Muscle layer of colon (tissue), 2 donors: Measurements from ENCODE around the gene DENND2A.

Experiments used
- H3K27ac ChIP-seq: one replicate; pipeline ENCODE4 v1.7.0; 2013; ENCODE audit warnings: low read depth, mild to moderate bottlenecking, low read length, moderate library complexity
- H3K27me3 ChIP-seq, 2 donors: one replicate each; pipeline ENCODE4 v1.7.0; 2013; ENCODE audit warnings: low read length in 2 of 2, mild to moderate bottlenecking in 2 of 2; ENCODE audit not compliant: insufficient read depth in 2 of 2, control insufficient read depth in 1 of 2
- H3K36me3 ChIP-seq: one replicate; pipeline ENCODE4 v1.7.0; 2013; ENCODE audit warnings: mild to moderate bottlenecking, low read length; ENCODE audit not compliant: insufficient read depth
- H3K4me1 ChIP-seq: one replicate; pipeline ENCODE4 v1.7.0; 2013; ENCODE audit warnings: mild to moderate bottlenecking, low read length; ENCODE audit not compliant: insufficient read depth
- H3K4me3 ChIP-seq, 2 donors: one replicate each; pipeline ENCODE4 v1.7.0; 2013; ENCODE audit warnings: low read length in 2 of 2, low read depth in 1 of 2, mild to moderate bottlenecking in 1 of 2, moderate library complexity in 1 of 2
- H3K9ac ChIP-seq: one replicate; pipeline ENCODE4 v1.7.0; 2013; ENCODE audit warnings: low read length
- H3K9me3 ChIP-seq: one replicate; pipeline ENCODE4 v1.7.0; 2013; ENCODE audit warnings: mild to moderate bottlenecking, low read length
- donor health status: abdominal sarcoma.
- donor health status: Adenocarcinoma of cecum.

DENND2A gene

GRCh38 chr7:140610204-140611165, 30.1 kb downstream of the DENND2A start:
- H3K4me1 ChIP-seq, result peaks cover 20% of the 10 kb centered on the region
- no peaks in the 10 kb centered on the region for H3K9me3 ChIP-seq
- H3K36me3 ChIP-seq, result no peaks in the 10 kb centered on the region
- no peak overlapping the region for H3K9ac ChIP-seq
- no peak overlapping the region for H3K4me3 ChIP-seq
- no peak overlapping the region for H3K27ac ChIP-seq
- no peaks in the 10 kb centered on the region for H3K27me3 ChIP-seq

GRCh38 chr7:140609646-140610045, 31.0 kb downstream of the DENND2A start:
- H3K27ac ChIP-seq, result no peak overlapping the region
- no peaks in the 10 kb centered on the region for H3K27me3 ChIP-seq

GRCh38 chr7:140607441-140607989, 33.1 kb downstream of the DENND2A start:
- Histone ChIP-seq H3K36me3 (no peaks in the 10 kb centered on the region), H3K4me3 (no peak overlapping the region), H3K27ac (no peak overlapping the region), H3K9ac (no peak overlapping the region), H3K27me3 (no peaks in the 10 kb centered on the region), H3K4me1 (peaks cover 20% of the 10 kb centered on the region), H3K9me3 (no peaks in the 10 kb centered on the region)

More at GRCh38 chr7:140609646-140610045, 31.0 kb downstream of the DENND2A start:
- Histone ChIP-seq H3K9ac (no peak overlapping the region), H3K4me1 (peaks cover 20% of the 10 kb centered on the region), H3K36me3 (no peaks in the 10 kb centered on the region), H3K4me3 (no peak overlapping the region), H3K9me3 (no peaks in the 10 kb centered on the region)

- Histone ChIP-seq H3K9ac (no peak overlapping the region), H3K4me3 (no peak overlapping the region), H3K27me3 (no peaks in the 10 kb centered on the region), H3K4me1 (peaks cover 20% of the 10 kb centered on the region), H3K9me3 (no peaks in the 10 kb centered on the region), H3K36me3 (peaks cover 9% of the 10 kb centered on the region), H3K27ac (no peak overlapping the region)
These were observed 35.3 kb downstream of the DENND2A start for GRCh38 chr7:140605337-140605736.

- Histone ChIP-seq H3K9ac (no peak overlapping the region), H3K36me3 (peaks cover 9% of the 10 kb centered on the region), H3K4me3 (no peak overlapping the region), H3K27ac (no peak overlapping the region), H3K9me3 (no peaks in the 10 kb centered on the region), H3K4me1 (peaks cover 20% of the 10 kb centered on the region), H3K27me3 (no peaks in the 10 kb centered on the region)
These were observed 35.9 kb downstream of the DENND2A start for GRCh38 chr7:140604760-140605159.

GRCh38 chr7:140604076-140604475, 36.5 kb downstream of the DENND2A start:
- H3K4me1 ChIP-seq, result peaks cover 20% of the 10 kb centered on the region
- H3K4me3 ChIP-seq, result no peak overlapping the region
- no peaks in the 10 kb centered on the region for H3K9me3 ChIP-seq
- peaks cover 9% of the 10 kb centered on the region for H3K36me3 ChIP-seq
- no peak overlapping the region for H3K27ac ChIP-seq
- no peaks in the 10 kb centered on the region for H3K27me3 ChIP-seq
- H3K9ac ChIP-seq, result no peak overlapping the region

GRCh38 chr7:140601566-140602174, 38.9 kb downstream of the DENND2A start:
- H3K36me3 ChIP-seq, result peaks cover 9% of the 10 kb centered on the region
- H3K4me1 ChIP-seq, result peaks cover 7% of the 10 kb centered on the region
- no peak overlapping the region for H3K4me3 ChIP-seq
- no peak overlapping the region for H3K9ac ChIP-seq
- H3K27me3 ChIP-seq, result no peaks in the 10 kb centered on the region
- H3K27ac ChIP-seq, result no peak overlapping the region
- no peaks in the 10 kb centered on the region for H3K9me3 ChIP-seq

- H3K27me3 ChIP-seq, result no peaks in the 10 kb centered on the region
- peaks cover 9% of the 10 kb centered on the region for H3K36me3 ChIP-seq
- no peaks in the 10 kb centered on the region for H3K9me3 ChIP-seq
- peaks cover 3% of the 10 kb centered on the region for H3K4me1 ChIP-seq
- H3K4me3 ChIP-seq, result no peak overlapping the region
- H3K9ac ChIP-seq, result no peak overlapping the region
- H3K27ac ChIP-seq, result no peak overlapping the region
These were observed 40.3 kb downstream of the DENND2A start for GRCh38 chr7:140600341-140600740.

- Histone ChIP-seq H3K4me3 (no peak overlapping the region), H3K36me3 (peaks cover 9% of the 10 kb centered on the region), H3K27me3 (no peaks in the 10 kb centered on the region), H3K9me3 (no peaks in the 10 kb centered on the region), H3K27ac (no peak overlapping the region), H3K9ac (no peak overlapping the region), H3K4me1 (peaks cover 3% of the 10 kb centered on the region)
These were observed 43.1 kb downstream of the DENND2A start for GRCh38 chr7:140597428-140597949.

- no peak overlapping the region for H3K27ac ChIP-seq
- H3K27me3 ChIP-seq, result no peaks in the 10 kb centered on the region
- H3K9me3 ChIP-seq, result no peaks in the 10 kb centered on the region
- no peak overlapping the region for H3K9ac ChIP-seq
- H3K4me3 ChIP-seq, result no peak overlapping the region
- peaks cover 3% of the 10 kb centered on the region for H3K4me1 ChIP-seq
- peaks cover 3% of the 10 kb centered on the region for H3K36me3 ChIP-seq
These were observed 43.8 kb downstream of the DENND2A start for GRCh38 chr7:140596519-140597427.
